Keratinocyte (primary cell): ENCODE data around the gene TBX3. TPM values are rescaled to one million over a fixed set of nuclear protein-coding genes. Genes with fewer than 3 reads are reported as not detected.

Source experiments
- DNase-seq: peaks from one replicate; pipeline ENCODE4 v3.0.0-alpha.2; 2011; ENCODE audit warnings: low read depth, missing footprints, low spot score
- FAIRE-seq: peaks from 2 replicates; lab custom pipeline; 2011; peaks lifted over from hg19 to GRCh38; lab: Jason Lieb, UNC
- H2AFZ ChIP-seq: 2 replicates; pipeline ENCODE4 v1.6.0; 2012; ENCODE audit warnings: low read length, control low read depth, inconsistent platforms; ENCODE audit not compliant: control insufficient read depth
- H3K27ac ChIP-seq: 2 replicates; pipeline ENCODE4 v1.5.1; 2011; ENCODE audit warnings: low read length; ENCODE audit not compliant: control insufficient read depth, insufficient read depth
- H3K27me3 ChIP-seq: 3 replicates; pipeline ENCODE4 v1.6.0; 2011; ENCODE audit warnings: low read length; ENCODE audit not compliant: control insufficient read depth, insufficient read depth; ENCODE audit errors: extremely low read depth
- H3K36me3 ChIP-seq, 2 experiments: 2 replicates in 1 of 2; 3 replicates in 1 of 2; pipeline ENCODE4 v1.5.1; 2011; ENCODE audit warnings: low read length in 2 of 2, mild to moderate bottlenecking in 1 of 2; ENCODE audit not compliant: control insufficient read depth in 2 of 2, insufficient read depth in 2 of 2; ENCODE audit errors: extremely low read depth in 1 of 2
- H3K4me1 ChIP-seq: 3 replicates; pipeline ENCODE4 v1.5.1; 2011; ENCODE audit warnings: low read length; ENCODE audit not compliant: control insufficient read depth, insufficient read depth; ENCODE audit errors: extremely low read depth
- H3K4me2 ChIP-seq: 3 replicates; pipeline ENCODE4 v1.6.0; 2011; ENCODE audit warnings: low read depth, low read length; ENCODE audit not compliant: control insufficient read depth, insufficient read depth; ENCODE audit errors: extremely low read depth
- H3K4me3 ChIP-seq, 3 experiments: fragments of 200-600 bp in 1 of 3; sonication (generic) in 1 of 3; 2 replicates in 2 of 3; 3 replicates in 1 of 3; pipeline ENCODE4 v1.5.1; 2011 to 2016; ENCODE audit warnings: low read length in 3 of 3, mild to moderate bottlenecking in 3 of 3, control low read depth in 2 of 3, inconsistent platforms in 1 of 3, low read depth in 1 of 3, mixed read lengths in 1 of 3, mixed run types in 1 of 3, moderate library complexity in 1 of 3; ENCODE audit not compliant: control insufficient read depth in 2 of 3, insufficient read depth in 2 of 3; ENCODE audit errors: extremely low read depth in 1 of 3
- H3K79me2 ChIP-seq: 2 replicates; pipeline ENCODE4 v1.6.0; 2012; ENCODE audit warnings: low read length; ENCODE audit not compliant: control insufficient read depth, insufficient read depth
- H3K9ac ChIP-seq: 3 replicates; pipeline ENCODE4 v1.6.0; 2011; ENCODE audit warnings: low read length; ENCODE audit not compliant: control insufficient read depth, insufficient read depth; ENCODE audit errors: extremely low read depth
- H3K9me1 ChIP-seq: 3 replicates; pipeline ENCODE4 v1.6.0; 2011; ENCODE audit warnings: low read length; ENCODE audit not compliant: control insufficient read depth, insufficient read depth; ENCODE audit errors: extremely low read depth
- H3K9me3 ChIP-seq: 2 replicates; pipeline ENCODE4 v1.5.1; 2012; ENCODE audit warnings: low read depth, low read length; ENCODE audit not compliant: control insufficient read depth
- H4K20me1 ChIP-seq: 3 replicates; pipeline ENCODE4 v1.6.0; 2011; ENCODE audit warnings: low read length; ENCODE audit not compliant: control insufficient read depth, insufficient read depth; ENCODE audit errors: extremely low read depth
- EZH2 ChIP-seq: IDR thresholded peaks from one replicate; pipeline ENCODE4 v1.6.1; 2012; ENCODE audit warnings: inconsistent platforms, mild to moderate bottlenecking, low read length, moderate library complexity
- dilution Hi-C: fragments of 300-500 bp; cut with MboI; formaldehyde crosslinking; loops from one replicate; pipeline ENCODE4 v1.7.0; 2020; ENCODE audit warnings: low sequenced_read_pairs; ENCODE audit not compliant: extremely low pct_ligation_motif_present
- polyA plus RNA-seq, 5 experiments: library from polyadenylated mRNA; depleted of rRNA in 3 of 5; stranded (reverse) in 3 of 5; stranded (forward) in 1 of 5; unstranded in 1 of 5; fragments of >200 nt; gene quantifications; 1 replicate in 1 of 5; 2 replicates in 3 of 5; 3 replicates in 1 of 5; pipeline versions ENCODE4 v1.2.1 to v1.2.3, GENCODE V29; 2011 to 2012; ENCODE audit warnings: missing spikeins in 2 of 5, low read depth in 1 of 5, low replicate concordance in 1 of 5
- TF ChIP-seq, protein P1 (sequence below), 3 experiments: IDR thresholded peaks in 1 of 3; conservative IDR thresholded peaks in 1 of 3; optimal IDR thresholded peaks in 1 of 3; 2 replicates in 2 of 3; 3 replicates in 1 of 3; pipeline versions ENCODE3 to v1.5.1; 2011; ENCODE audit warnings: low read length in 3 of 3, mild to moderate bottlenecking in 3 of 3, moderate library complexity in 2 of 3, control low read depth in 1 of 3, inconsistent platforms in 1 of 3; ENCODE audit not compliant: insufficient read depth in 2 of 3; ENCODE audit errors: extremely low read depth in 1 of 3

Gene TBX3
- polyA plus RNA-seq, 1 donor (not counting 4 experiments of a cell fraction or from before 2014, with no cell fraction given) = 7.8 TPM

GRCh38 chr12:114671066-114671442 lies 12.9 kb downstream of the TBX3 start:
- no peak overlapping the region for H3K27ac ChIP-seq
- no peak overlapping the region for H3K4me3 ChIP-seq

DNA sequence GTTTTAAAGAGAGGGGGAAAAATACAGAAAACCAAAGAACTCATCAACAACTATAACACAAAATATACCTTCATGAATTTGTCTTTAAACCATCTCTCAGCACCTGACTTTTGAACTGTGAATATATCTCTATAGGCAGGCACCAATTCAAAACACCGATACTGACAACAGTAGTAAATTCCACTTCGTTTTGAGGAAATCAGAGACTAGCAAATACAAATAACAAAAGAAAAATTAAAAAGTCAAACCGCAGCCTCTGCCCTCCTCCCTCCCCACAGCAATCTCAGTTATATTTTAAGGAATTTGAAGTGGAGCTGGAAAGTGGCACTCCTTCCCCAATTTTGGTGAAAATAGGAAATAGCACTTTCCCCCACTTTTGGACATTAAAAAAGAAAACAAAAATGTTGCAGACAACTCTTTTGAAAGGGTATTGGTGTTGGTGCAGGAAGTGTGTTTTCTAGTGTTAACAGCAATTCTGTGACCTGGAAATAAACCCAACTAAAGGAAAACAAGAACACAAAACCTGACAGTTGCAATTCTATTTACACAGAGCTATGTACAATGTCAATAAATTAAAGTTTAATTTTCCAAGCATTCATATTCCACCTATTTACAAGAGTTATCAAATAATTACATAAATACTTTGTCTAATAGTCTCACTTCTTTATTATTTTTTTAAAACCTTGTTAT lies 13.5 kb downstream of the TBX3 start:
- Histone ChIP-seq H2AFZ (no peak overlapping the region), H3K79me2 (no peaks in the 10 kb centered on the region), H4K20me1 (no peaks in the 10 kb centered on the region), H3K27me3 (peaks cover 15% of the 10 kb centered on the region), H3K4me3 (no peak overlapping the region), H3K9me3 (no peaks in the 10 kb centered on the region), H3K4me1 (peaks cover 5% of the 10 kb centered on the region), H3K27ac (no peak overlapping the region), H3K36me3 (peaks cover 0 to 13% of the 10 kb centered on the region in 2 experiments), H3K9ac (no peak overlapping the region), H3K4me2 (no peak overlapping the region), H3K9me1 (no peaks in the 10 kb centered on the region)
- DNase-seq = no peak
- dilution Hi-C loops = no loop called here
- FAIRE-seq = no peak
- TF ChIP-seq EZH2 = no peak
- TF ChIP-seq, protein P1, sequence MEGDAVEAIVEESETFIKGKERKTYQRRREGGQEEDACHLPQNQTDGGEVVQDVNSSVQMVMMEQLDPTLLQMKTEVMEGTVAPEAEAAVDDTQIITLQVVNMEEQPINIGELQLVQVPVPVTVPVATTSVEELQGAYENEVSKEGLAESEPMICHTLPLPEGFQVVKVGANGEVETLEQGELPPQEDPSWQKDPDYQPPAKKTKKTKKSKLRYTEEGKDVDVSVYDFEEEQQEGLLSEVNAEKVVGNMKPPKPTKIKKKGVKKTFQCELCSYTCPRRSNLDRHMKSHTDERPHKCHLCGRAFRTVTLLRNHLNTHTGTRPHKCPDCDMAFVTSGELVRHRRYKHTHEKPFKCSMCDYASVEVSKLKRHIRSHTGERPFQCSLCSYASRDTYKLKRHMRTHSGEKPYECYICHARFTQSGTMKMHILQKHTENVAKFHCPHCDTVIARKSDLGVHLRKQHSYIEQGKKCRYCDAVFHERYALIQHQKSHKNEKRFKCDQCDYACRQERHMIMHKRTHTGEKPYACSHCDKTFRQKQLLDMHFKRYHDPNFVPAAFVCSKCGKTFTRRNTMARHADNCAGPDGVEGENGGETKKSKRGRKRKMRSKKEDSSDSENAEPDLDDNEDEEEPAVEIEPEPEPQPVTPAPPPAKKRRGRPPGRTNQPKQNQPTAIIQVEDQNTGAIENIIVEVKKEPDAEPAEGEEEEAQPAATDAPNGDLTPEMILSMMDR (optimal IDR thresholded peaks at IDR 0.05 in 1 of 3, IDR thresholded peaks at IDR 0.05 in 1 of 3, conservative IDR thresholded peaks at IDR 0.05 in 1 of 3; ENCODE audit: extremely low read depth in 1 of 3, insufficient read depth in 2 of 3, low read length in 3 of 3) = no peak

More at GRCh38 chr12:114671066-114671442, 12.9 kb downstream of the TBX3 start:
- Histone ChIP-seq H3K27me3 (peaks cover 9% of the 10 kb centered on the region), H3K9me3 (no peaks in the 10 kb centered on the region), H2AFZ (no peak overlapping the region), H3K9ac (no peak overlapping the region), H3K4me1 (peaks cover 5% of the 10 kb centered on the region), H3K36me3 (peaks cover under 1 to 17% of the 10 kb centered on the region in 2 experiments), H4K20me1 (no peaks in the 10 kb centered on the region), H3K4me2 (no peak overlapping the region), H3K79me2 (no peaks in the 10 kb centered on the region), H3K9me1 (no peaks in the 10 kb centered on the region)
- dilution Hi-C loops = no loop called here
- DNase-seq = no peak
- FAIRE-seq = no peak
- TF ChIP-seq, protein P1 (optimal IDR thresholded peaks at IDR 0.05 in 1 of 3, IDR thresholded peaks at IDR 0.05 in 1 of 3, conservative IDR thresholded peaks at IDR 0.05 in 1 of 3; ENCODE audit: extremely low read depth in 1 of 3, insufficient read depth in 2 of 3, low read length in 3 of 3) = no peak
- TF ChIP-seq EZH2 = no peak
